Panc1 (cell line): Measurements from ENCODE around the gene ZDHHC11B.

Experiments
- CTCF ChIP-seq: fragments of 450-650 bp; IDR thresholded peaks from 2 replicates; pipeline ENCODE4 v1.5.1; 2017; ENCODE audit warnings: mild to moderate bottlenecking
- POLR2AphosphoS5 ChIP-seq: IDR thresholded peaks from 2 replicates; pipeline ENCODE4 v1.6.1; 2012; ENCODE audit warnings: mild to moderate bottlenecking, low read depth, low read length, moderate library complexity
- REST ChIP-seq, 2 experiments: IDR thresholded peaks; 2 replicates each; pipeline ENCODE4 v1.6.1; 2011 to 2012; ENCODE audit warnings: low read depth in 2 of 2, control low read depth in 1 of 2, low read length in 1 of 2, mild to moderate bottlenecking in 1 of 2, moderate library complexity in 1 of 2; ENCODE audit not compliant: insufficient read depth in 1 of 2
- SIN3A ChIP-seq: IDR thresholded peaks from 2 replicates; pipeline ENCODE4 v1.6.1; 2012; ENCODE audit warnings: low read depth, mild to moderate bottlenecking, low read length, moderate library complexity, borderline replicate concordance; ENCODE audit not compliant: insufficient read depth
- TCF7L2 ChIP-seq: IDR thresholded peaks from 2 replicates; pipeline ENCODE4 v1.6.1; 2011; ENCODE audit warnings: mild to moderate bottlenecking, low read depth, low read length, inconsistent platforms

- TF ChIP-seq CTCF (no peak), REST (IDR thresholded peaks at IDR 0.05; ENCODE audit: insufficient read depth in 1 of 2, low read depth in 2 of 2, low read length in 1 of 2) (no peak), SIN3A (no peak), POLR2AphosphoS5 (no peak), TCF7L2 (no peak)
These were observed 109.9 kb downstream of the ZDHHC11B start for GRCh38 chr5:674630-675011.
